Head of caudate nucleus (tissue), 42 donors: ENCODE measurements around the gene HOXC4.

Experiments used
- DNase-seq, 42 donors: peaks; one replicate each; pipeline versions ENCODE4 v3.0.0 to v3.0.0-alpha.2; 2020 to 2021; ENCODE audit warnings: mixed read lengths in 7 of 42
- intact Hi-C: fragments of 100-400 bp; cut with DNase I; formaldehyde crosslinking; loops from one replicate; pipeline ENCODE4 v1.15.0; 2022

The HOXC4 gene

DNA sequence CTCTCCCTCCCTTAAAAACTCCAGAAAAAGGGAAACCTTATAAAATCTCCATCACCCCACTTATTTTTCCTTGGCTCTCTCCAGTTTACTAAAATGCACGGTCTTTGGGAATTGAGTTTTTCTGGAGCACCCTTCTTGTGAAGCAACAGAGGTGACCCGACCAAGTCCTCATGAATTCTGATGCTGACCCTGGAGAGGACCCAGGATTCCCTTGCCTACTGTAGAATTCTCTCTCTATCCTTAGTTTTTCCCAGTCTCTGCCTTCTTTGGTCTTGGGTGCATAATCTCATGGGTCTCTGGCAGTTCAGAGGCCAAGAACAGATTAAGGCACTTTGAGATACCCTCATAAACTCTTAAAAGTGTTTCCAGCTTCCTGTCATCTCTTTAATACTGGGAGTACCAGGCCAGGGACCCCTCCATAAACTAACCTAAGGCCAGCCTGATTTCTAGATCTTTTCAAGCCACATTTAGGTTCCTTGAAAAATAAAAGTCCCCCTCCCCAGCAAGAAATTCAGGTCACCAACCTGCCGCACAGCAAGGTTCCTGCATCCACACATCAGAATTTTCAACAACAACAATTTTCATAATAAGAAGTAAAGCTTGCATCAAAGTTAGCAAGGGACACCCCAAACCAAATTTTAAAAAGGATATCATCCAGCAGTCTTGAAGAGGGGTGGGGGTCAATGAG lies 5.1 kb upstream of the HOXC4 start:
- no peak for DNase-seq
- intact Hi-C loops: no loop called here

DNA sequence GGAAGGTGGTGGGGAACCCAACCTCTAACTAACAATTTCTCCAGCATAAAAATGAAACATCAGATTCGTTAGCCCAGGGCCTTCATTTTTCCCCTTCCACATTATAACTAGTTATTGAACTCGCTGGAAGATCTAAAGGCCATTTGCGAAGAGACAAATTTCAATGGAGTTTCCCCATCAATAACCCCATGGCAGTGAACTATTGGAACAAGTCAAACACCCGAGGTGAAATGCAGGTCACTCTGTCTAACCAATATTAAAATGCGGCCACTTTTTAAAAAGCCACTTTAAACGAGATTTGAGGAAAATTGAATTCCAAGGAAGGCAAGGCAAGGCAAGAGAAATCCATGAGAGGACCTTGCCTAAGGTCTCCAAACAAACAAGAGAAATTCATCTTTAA lies 4.5 kb upstream of the HOXC4 start:
- intact Hi-C loops: no loop called here
- no peak for DNase-seq

DNA sequence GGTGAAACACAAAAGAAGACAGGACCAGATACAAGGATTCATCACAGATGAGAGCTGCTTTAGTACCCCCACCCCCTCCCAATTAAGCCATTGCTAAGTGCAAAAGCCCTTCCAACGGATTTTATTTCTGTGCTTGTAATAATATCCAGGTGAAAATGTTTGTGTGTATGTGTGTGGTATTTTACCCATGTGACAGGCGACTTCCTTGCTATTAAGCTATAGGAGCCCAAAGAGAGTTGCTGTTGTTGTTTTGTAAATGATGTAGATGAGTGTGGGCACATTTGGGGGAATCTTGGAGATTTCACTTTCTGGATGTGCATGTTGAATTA lies 3.2 kb upstream of the HOXC4 start:
- intact Hi-C loops: no loop called here
- no peak for DNase-seq

DNA sequence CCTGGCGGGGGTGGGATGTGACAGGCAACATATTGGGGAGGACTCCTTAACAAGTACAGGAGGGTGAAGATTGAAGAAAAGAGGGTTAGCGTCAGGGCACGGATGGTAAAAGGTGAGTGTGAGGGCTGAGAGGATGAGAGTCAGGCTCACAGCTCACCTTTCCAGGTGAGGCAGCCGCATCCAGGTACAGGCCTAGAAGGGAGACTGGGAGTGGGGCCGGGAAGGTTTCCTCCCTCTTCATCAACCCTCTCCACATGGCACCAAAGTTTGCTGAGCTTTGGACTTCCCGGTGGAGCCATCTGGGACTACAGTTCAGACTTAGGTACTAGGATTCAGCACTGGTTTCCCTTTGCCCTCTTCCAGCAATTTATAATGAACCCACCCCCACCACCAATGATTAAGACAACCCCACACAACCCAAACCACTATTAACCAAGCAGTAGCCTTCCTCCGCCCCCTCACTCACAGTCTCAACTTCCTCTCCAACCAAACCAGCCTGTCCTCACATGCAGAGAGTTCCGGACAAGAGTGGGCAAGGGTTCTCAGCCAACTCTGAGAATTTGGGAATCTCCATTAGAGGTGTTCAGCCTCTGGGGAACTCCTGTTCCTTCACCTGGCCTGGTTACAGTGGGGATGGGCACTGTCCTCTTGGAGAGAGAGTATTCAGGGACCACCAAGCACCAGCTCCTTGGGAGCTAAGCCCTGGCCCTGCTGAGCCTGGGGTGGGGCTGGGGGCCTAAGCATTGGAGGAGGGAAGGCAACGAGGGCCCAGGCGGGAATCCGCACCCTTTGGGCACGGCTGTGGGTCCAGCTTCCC lies 2.4 kb upstream of the HOXC4 start:
- intact Hi-C loops: no loop called here

DNA sequence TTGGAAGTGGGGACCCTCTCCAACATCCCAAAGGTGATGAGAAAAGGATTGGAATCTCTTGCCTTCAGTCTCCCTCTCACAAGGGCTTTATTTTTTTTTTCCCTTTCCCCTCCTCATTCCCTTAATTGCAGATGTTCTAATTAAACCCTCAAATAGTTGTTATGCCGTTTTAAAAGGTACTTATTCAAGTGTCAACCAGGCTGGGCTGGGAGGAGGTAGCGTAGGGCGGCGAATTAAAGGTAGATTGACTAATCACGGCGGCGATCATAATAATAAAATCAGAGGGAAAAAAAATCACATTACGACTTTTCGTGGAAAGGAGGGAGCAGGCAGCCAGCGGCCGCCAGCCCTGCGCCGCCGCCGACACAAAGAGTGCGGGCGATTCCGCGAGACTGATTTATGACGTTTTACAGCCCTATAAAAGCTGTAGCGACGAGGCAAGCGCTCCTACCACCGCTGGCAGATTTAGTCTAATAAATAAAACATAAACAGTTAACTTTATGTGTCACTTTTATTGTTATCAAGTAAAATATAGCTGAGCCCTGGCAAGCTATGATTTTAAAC lies 1.7 kb upstream of the HOXC4 start:
- DNase-seq: no peak
- intact Hi-C loops: no loop called here

More for the DNA sequence above, 2.4 kb upstream of the HOXC4 start:
- DNase-seq: no peak

DNA sequence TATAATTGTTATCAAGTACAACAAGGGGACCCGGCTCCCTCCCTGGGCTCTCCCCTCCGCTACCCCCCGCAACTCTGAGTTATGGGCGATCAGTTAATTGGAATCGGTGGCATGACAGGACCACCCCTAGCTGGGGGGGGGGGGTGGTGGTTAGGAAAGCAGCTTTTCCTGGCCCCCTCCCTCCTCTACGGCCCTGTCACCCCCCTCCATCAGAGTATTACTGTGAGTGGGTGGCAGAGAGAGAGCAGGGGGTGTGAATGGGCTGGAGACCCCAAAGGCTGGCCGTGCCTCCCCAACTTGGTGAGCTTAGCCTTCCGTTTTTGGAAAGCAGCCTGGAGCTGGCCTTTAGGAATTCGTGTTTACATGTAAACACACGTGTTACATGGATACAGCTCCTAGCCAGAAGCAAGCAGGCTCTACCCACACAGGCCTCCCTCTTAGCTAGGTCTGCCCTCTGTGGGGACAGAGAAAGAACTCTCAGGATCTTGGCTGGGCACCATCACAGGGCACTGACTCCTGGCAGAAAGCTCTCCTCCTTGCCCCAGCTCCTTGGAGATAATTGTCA lies 1.1 kb upstream of the HOXC4 start:
- no peak for DNase-seq
- intact Hi-C loops: no loop called here

DNA sequence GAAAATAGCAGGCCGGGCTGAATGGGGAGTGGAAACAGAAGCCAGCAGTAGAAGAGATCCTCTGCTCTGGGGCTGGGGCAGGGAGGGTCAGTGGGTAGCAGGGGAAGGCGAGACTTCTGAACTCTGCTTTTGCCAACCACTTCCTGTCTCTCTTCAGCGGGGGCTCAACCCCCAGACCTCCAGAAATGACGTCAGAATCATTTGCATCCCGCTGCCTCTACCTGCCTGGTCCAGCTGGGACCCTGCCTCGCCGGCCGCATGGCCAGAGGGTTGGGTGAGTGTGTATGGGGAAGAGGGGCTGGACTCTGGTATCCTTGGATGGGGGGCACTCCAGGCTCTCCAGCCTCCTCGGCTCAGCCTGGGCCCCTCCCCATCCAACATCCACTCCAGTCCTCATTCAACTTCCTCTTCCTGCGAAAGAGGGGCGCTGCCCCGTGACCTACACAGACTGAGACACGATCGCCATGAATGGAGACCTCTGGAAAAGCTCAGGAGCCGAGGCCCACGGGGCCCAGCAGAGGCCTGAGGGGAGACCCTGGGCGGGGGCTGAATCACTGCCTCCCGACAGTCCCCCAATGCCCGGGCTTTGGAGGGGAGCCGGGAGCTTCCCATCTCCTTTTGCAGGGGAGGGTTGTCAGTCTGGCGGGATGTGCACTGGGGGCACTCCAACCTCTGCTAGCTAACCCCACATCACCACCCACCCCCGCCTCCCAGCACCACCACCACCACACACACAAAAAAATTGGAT lies 458 bp upstream of the HOXC4 start:
- intact Hi-C loops: no loop called here
- peak in 4 of 42 donors; percentile 8 to 59 (median 22) for DNase-seq

DNA sequence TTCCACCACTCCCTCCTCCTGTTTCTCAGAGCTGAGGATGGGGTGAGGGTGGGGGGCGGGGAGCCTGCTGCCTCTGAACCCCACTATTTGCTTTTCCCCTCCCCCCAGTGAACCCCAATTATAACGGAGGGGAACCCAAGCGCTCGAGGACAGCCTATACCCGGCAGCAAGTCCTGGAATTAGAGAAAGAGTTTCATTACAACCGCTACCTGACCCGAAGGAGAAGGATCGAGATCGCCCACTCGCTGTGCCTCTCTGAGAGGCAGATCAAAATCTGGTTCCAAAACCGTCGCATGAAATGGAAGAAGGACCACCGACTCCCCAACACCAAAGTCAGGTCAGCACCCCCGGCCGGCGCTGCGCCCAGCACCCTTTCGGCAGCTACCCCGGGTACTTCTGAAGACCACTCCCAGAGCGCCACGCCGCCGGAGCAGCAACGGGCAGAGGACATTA lies 1.1 kb downstream of the HOXC4 start:
- intact Hi-C loops: no loop called here
- no peak for DNase-seq

DNA sequence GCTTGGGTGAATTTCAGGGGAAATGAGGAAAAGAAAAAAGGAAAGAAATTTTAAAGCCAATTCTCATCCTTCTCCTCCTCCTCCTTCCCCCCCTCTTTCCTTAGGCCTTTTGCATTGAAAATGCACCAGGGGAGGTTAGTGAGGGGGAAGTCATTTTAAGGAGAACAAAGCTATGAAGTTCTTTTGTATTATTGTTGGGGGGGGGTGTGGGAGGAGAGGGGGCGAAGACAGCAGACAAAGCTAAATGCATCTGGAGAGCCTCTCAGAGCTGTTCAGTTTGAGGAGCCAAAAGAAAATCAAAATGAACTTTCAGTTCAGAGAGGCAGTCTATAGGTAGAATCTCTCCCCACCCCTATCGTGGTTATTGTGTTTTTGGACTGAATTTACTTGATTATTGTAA lies 1.9 kb downstream of the HOXC4 start:
- DNase-seq: no peak
- intact Hi-C loops: no loop called here

DNA sequence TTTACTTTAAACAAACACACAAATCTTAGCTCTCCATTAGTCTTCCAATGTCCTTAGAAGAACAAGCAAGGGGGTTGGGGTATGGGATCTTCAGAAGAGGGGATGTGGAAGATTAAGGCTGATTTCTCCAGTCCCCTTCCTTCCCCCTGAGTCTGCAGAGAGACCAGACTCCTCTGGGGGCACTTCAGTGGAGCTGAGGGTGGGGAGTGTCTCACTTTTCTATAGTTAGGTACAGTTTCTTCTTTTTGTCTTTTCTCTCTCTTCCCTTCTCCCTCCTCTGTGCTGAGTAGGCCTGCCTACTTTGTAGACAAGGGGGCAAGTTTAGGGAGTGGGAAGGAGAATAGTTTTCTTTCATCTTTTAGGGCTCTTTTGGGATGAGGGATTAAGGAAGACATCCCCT lies 2.5 kb downstream of the HOXC4 start:
- DNase-seq: no peak
- intact Hi-C loops: no loop called here

DNA sequence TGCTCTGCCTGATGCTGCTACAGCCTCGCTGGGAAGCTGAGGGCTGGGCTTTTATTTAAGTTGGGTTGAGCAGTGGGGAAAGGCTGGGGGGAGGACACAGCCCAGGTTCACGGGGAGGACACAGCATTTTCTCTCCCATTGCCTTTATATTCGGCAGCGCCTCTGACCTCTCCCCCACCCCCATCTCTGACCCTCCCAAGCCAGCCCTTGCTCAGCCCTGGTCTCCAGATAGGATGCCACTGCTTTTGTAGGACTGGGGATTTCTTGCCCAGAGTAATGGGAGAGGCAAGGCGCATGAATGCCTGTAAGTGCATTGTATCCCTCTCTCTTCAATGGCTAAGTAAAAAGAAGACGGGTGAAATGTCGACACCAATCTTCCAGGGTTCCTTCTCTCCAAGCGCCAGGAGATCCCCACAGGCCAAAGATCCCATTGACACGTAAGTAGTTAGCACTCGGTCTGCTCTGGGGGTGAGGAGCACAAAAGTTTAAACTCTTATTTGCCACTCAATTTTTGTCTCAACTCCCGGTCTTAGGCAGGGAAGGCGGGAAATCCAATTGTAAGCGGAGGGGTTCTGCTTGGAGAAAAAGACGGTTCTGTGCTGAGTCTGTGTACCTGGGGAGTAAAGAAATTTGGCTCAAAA lies 4.6 kb downstream of the HOXC4 start:
- no peak for DNase-seq
- intact Hi-C loops: no loop called here

DNA sequence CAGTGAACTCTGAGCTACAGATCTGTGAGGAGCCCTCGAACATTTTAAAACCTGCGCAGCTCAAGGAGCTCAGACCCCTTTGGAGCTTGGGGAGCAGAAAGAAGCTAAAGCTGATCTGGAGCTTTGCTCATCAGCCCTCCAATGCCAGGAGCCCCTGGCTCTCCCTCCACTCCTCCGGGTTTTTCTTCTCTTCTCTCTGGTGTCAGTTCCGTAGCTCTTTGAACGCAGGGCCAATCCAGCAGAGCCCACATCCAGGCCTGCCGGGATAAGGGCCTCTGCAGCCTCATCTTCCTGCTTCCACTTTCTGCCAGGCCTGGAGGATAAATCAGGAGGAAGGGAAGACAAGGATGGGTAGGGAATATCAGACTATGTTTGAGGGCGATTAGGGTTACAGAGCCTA lies 6.0 kb downstream of the HOXC4 start:
- intact Hi-C loops: no loop called here
- no peak for DNase-seq

DNA sequence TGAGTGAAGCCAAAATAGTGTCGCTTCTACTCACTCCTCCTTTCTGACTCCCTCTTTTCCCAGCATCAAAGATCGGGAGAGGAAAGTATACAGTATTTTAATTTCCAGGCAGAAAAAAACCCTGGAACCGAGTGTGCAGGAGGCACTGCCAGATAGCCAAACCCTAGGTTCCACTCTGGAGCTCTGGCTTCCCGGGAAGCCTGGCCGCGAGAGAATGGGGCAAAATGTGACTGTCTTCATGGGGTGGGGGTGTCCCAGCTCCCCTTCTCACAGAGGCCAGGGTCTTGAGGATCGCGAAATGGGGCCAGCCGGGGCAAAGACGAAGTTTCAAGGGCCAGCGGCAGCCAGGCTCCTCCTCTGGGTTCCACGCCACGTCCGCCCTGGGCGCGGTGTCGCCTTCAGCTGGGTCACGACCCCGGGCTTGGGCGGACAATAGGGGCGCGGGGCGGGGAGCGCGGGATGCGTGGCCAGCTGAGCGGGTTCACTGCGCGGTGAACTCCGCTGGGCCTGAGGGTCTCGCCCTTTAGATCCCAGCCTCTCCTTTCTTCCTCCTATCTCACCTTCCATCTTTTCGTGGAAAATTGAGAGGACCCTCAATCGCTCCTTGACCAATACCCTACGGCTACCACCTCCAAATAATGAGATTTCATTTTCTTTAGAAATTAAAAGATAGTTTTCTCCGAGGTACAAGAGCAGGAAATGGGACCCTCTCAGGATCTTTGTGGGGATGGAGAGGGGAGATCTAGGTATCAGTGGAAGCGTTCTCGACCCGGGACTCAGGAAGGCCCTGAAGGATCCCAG lies 6.7 kb downstream of the HOXC4 start:
- intact Hi-C loops: no loop called here
- no peak for DNase-seq

DNA sequence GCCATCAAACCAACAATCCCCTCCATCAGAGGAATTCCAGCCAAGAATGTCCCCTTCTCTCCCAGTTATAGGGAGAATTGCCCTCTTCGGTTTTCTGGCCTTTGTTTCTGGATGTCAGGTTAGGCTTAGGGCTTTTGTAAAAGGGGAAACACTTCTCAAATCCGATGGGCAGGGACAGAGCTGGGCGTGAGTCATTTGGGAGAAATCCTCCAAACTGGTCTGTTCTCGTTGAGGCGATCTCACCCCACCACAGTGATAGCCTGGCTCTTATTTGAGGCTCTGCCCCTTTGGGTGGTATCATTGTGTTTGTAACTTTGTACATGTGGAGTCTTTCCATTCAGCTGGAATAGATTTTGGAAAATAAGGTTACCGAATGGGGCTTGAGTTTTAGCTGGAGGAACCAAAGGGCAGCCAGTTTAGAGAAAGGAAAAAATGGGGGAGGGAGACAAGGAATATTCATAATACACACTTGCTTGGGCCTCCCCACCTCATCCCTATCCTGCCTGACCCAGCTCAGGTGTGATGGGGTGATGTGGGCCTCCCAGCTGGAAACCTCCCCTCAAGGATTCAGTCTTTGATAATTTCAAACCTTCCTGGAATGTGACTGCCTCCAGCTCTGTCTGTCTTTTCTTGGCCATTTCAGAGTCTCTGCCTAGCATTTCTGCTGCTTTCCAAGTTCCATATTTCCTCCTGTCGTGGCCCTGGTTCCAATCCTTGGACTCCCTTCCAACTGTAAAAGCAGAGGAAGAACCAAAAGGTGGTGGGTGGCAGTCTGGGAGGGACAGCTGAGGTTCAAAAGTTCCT lies 7.5 kb downstream of the HOXC4 start:
- intact Hi-C loops: no loop called here
- no peak for DNase-seq

DNA sequence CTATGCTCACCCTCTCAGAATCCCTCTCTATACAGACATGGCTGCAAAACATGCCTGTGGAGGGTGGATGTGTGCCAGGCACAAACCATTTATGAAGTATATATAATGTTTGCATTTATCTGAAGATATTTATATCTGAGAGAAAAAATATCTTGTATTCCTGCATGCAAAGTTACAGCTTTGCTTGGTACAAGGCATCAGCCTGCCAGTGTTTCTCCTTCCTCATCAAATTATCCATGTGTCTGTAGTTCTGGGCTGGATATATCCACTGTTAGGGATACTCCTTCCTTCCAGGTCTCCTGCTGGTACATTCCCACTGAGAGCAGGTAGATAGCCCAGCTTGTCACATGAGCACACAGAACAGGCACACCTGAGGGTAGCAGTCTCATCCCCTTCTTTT lies 12.0 kb downstream of the HOXC4 start:
- no peak for DNase-seq

DNA sequence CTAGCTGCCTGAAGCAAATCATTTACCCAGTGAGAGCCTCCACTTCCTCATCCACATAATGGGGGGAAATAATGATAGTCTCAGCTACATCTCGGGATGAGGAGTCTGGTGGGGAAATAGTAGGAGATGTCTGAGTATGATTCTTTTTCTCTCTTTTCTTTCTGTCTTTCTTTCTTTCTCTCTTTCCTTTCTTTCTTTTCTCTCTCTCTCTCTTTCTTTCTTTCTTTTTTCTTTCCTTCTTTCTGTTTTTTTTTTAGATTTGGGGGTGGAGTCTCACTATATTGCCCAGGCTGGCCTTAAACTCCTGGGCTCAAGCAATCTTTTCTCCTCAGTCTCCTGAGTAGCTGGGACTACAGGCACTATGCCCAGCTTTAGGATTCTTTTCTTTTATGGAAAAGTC lies 12.8 kb downstream of the HOXC4 start:
- intact Hi-C loops: no loop called here

More for the DNA sequence above, 12.0 kb downstream of the HOXC4 start:
- intact Hi-C loops: no loop called here

DNA sequence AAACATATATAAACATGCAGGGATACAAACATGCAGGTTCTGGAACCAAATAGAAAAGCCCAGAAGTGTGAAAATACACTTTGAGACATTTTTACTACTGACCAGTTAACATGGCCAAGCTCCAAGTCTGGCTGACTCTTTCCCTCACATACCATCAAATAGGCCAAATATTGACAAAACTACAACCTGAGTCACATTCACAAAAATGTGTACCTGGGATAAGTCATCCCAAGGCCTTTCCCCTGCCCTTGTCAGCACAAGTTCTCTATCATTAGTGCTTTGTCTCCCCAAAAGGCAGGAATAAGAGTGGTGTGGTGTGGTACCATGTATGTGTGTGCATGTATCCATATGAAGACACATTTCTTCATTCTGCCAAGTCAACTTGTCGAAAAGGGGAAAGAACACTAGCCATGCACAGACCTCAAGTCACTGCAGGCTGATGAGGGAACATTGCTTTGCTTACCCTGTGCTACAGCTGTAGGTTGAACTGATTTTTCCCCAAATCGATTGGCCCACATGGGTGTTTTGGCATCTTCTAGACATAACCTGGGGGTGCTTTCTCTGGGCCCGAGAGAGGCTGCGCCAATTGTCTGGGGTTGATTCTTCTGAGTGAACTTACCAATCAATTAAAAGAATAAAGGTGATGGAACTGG lies 14.9 kb downstream of the HOXC4 start:
- intact Hi-C loops: no loop called here
- DNase-seq: no peak

More for the DNA sequence above, 12.8 kb downstream of the HOXC4 start:
- DNase-seq: no peak
